A673 (cell line): ENCODE results near the gene LCORL. TPM values are rescaled to one million over a fixed set of nuclear protein-coding genes. Genes with fewer than 3 reads are reported as not detected.

ENCODE experiments used
- BruUV-seq: library from RNA; stranded (reverse); fragments of 400-500 nt; replicated peaks from 2 replicates; lab custom pipeline; 2021; lab: Mats Ljungman, UMichigan
- CTCF ChIA-PET: fragments of 300-600 bp; sonication (Branson Sonifier 250); formaldehyde crosslinking; loops from one replicate; lab custom pipeline; 2022; ENCODE audit warnings: antibody characterized with exemption; lab: Charles Lee
- POLR2A ChIA-PET: fragments of 300-600 bp; sonication (Branson Sonifier 250); formaldehyde crosslinking; loops from one replicate; lab custom pipeline; 2022; ENCODE audit warnings: antibody characterized with exemption; ENCODE audit not compliant: low non-redundant PET; lab: Charles Lee
- DNase-seq: peaks from one replicate; pipeline ENCODE4 v3.0.0-alpha.2; 2015; ENCODE audit warnings: low spot score
- H3K27ac ChIP-seq: fragments of 200-600 bp; sonication (generic); 2 replicates; pipeline ENCODE4 v1.5.1; 2016; ENCODE audit warnings: mixed run types, low read depth, mild to moderate bottlenecking, mixed read lengths, antibody characterized with exemption, low read length; ENCODE audit not compliant: poor library complexity, severe bottlenecking
- H3K27me3 ChIP-seq: fragments of 200-600 bp; sonication (generic); replicated peaks from 2 replicates; pipeline ENCODE4 v1.6.1; 2017; ENCODE audit warnings: mixed run types, low read depth, mild to moderate bottlenecking, mixed read lengths, antibody characterized with exemption, low read length; ENCODE audit not compliant: insufficient read depth, poor library complexity
- H3K36me3 ChIP-seq: fragments of 200-600 bp; sonication (generic); 2 replicates; pipeline ENCODE4 v1.6.1; 2016; ENCODE audit warnings: mixed run types, mild to moderate bottlenecking, mixed read lengths, antibody characterized with exemption, low read length; ENCODE audit not compliant: insufficient read depth, poor library complexity, severe bottlenecking
- H3K4me1 ChIP-seq: fragments of 200-600 bp; sonication (generic); 2 replicates; pipeline ENCODE4 v1.6.1; 2017; ENCODE audit warnings: mixed run types, mild to moderate bottlenecking, mixed read lengths, antibody characterized with exemption, low read length; ENCODE audit not compliant: insufficient read depth, poor library complexity, severe bottlenecking
- H3K4me3 ChIP-seq: fragments of 200-600 bp; sonication (generic); 2 replicates; pipeline ENCODE4 v1.5.1; 2016; ENCODE audit warnings: low read depth, mixed run types, mild to moderate bottlenecking, mixed read lengths, low read length; ENCODE audit not compliant: poor library complexity, severe bottlenecking
- H3K9me3 ChIP-seq: fragments of 200-600 bp; sonication (generic); 2 replicates; pipeline ENCODE4 v1.6.1; 2016; ENCODE audit warnings: mixed run types, low read depth, mild to moderate bottlenecking, mixed read lengths, antibody characterized with exemption, low read length; ENCODE audit not compliant: poor library complexity, severe bottlenecking
- CTCF ChIP-seq: fragments of 300-800, 200-600 bp; sonication (generic); conservative IDR thresholded peaks from 2 replicates; pipeline ENCODE4 v1.5.1; 2017; ENCODE audit warnings: low read depth, mild to moderate bottlenecking, antibody characterized with exemption, low read length, moderate library complexity, mixed read lengths
- EZH2 ChIP-seq: fragments of 200-600 bp; sonication (generic); IDR thresholded peaks from 2 replicates; pipeline ENCODE4 v1.6.1; 2017; ENCODE audit warnings: borderline replicate concordance, low read depth, mild to moderate bottlenecking, mixed read lengths, antibody characterized with exemption, low read length; ENCODE audit not compliant: poor library complexity, severe bottlenecking
- intact Hi-C: fragments of 100-400 bp; cut with micrococcal nuclease; formaldehyde crosslinking; loops from one replicate; pipeline ENCODE4 v1.10.0; 2022; ENCODE audit not compliant: unreplicated experiment
- total RNA-seq: library from RNA; stranded (reverse); gene quantifications from 2 replicates; pipeline ENCODE4 v1.2.3, GENCODE V29; 2021

The LCORL gene
- total RNA-seq, 1 experiment from 2014 or later: 29.7 TPM

GRCh38 chr4:17912011-17912410 lies 109.5 kb downstream of the LCORL start:
- no TSS peak for BruUV-seq
- TF ChIP-seq EZH2: no peak
- no peak for TF ChIP-seq CTCF
- no peaks in the 10 kb centered on the region for H3K9me3 ChIP-seq
- ChIA-PET CTCF (no interaction called here), POLR2A (no interaction called here)
- H3K4me1 ChIP-seq: no peaks in the 10 kb centered on the region
- intact Hi-C loops: no loop called here
- H3K27ac ChIP-seq: no peak overlapping the region
- H3K27me3 ChIP-seq: no peaks in the 10 kb centered on the region
- no peaks in the 10 kb centered on the region for H3K36me3 ChIP-seq
- H3K4me3 ChIP-seq: no peak overlapping the region
- no peak for DNase-seq

GRCh38 chr4:17911608-17912007 lies 109.9 kb downstream of the LCORL start:
- POLR2A ChIA-PET: no interaction called here
- DNase-seq: no peak
- H3K27ac ChIP-seq: no peak overlapping the region
- no TSS peak for BruUV-seq
- H3K9me3 ChIP-seq: no peaks in the 10 kb centered on the region
- no peaks in the 10 kb centered on the region for H3K36me3 ChIP-seq
- H3K4me1 ChIP-seq: no peaks in the 10 kb centered on the region
- H3K4me3 ChIP-seq: no peak overlapping the region
- no peaks in the 10 kb centered on the region for H3K27me3 ChIP-seq
- TF ChIP-seq EZH2: no peak
- CTCF ChIA-PET: no interaction called here
- intact Hi-C loops: no loop called here

GRCh38 chr4:17898553-17899055 lies 123.0 kb downstream of the LCORL start:
- Histone ChIP-seq H3K4me1 (no peaks in the 10 kb centered on the region), H3K36me3 (no peaks in the 10 kb centered on the region), H3K9me3 (no peaks in the 10 kb centered on the region), H3K27me3 (no peaks in the 10 kb centered on the region), H3K27ac (no peak overlapping the region), H3K4me3 (no peak overlapping the region)
- DNase-seq: no peak
- no TSS peak for BruUV-seq
- TF ChIP-seq CTCF: no peak
- TF ChIP-seq EZH2: no peak
- intact Hi-C loops: no loop called here
- CTCF ChIA-PET: no interaction called here
- POLR2A ChIA-PET: no interaction called here

GRCh38 chr4:17895481-17895880 lies 126.1 kb downstream of the LCORL start:
- no peak for DNase-seq
- ChIA-PET POLR2A (no interaction called here), CTCF (no interaction called here)
- TF ChIP-seq CTCF: no peak
- TF ChIP-seq EZH2: no peak
- Histone ChIP-seq H3K4me3 (no peak overlapping the region), H3K9me3 (no peaks in the 10 kb centered on the region), H3K36me3 (no peaks in the 10 kb centered on the region), H3K4me1 (no peaks in the 10 kb centered on the region), H3K27me3 (no peaks in the 10 kb centered on the region), H3K27ac (no peak overlapping the region)
- no TSS peak for BruUV-seq
- intact Hi-C loops: no loop called here
